Left lung (tissue), 10 donors: ENCODE results near the gene JAM3. TPM values are rescaled to one million over a fixed set of nuclear protein-coding genes. Genes with fewer than 3 reads are reported as not detected.

Experiments used
- ATAC-seq: fragments of 200-7000 bp; cut with Tn5 transposase; one replicate; pipeline ENCODE4 v1.9.1; 2020; ENCODE audit warnings: moderate library complexity
- DNase-seq, 4 donors: peaks; one replicate each; pipeline ENCODE4 v3.0.0-alpha.2; 2013 to 2020
- H3K27ac ChIP-seq, 2 donors: fragments of 200-600 bp; sonication (generic) in 1 of 2; one replicate each; pipeline versions ENCODE4 v1.5.0 to v1.8.0; 2020 to 2021
- H3K27me3 ChIP-seq, 2 donors: fragments of 200-600 bp; sonication (generic) in 1 of 2; one replicate each; pipeline versions ENCODE4 v1.5.0 to v1.8.0; 2020 to 2021
- H3K36me3 ChIP-seq, 2 donors: fragments of 200-600 bp; sonication (generic) in 1 of 2; one replicate each; pipeline versions ENCODE4 v1.5.0 to v1.8.0; 2020 to 2021
- H3K4me1 ChIP-seq, 2 donors: fragments of 200-600 bp; one replicate each; pipeline ENCODE4 v1.8.0; 2021
- H3K4me3 ChIP-seq, 2 donors: fragments of 200-600 bp; sonication (generic) in 1 of 2; one replicate each; pipeline versions ENCODE4 v1.5.0 to v1.8.0; 2020 to 2021; ENCODE audit warnings: mild to moderate bottlenecking in 1 of 2
- H3K9me3 ChIP-seq, 2 donors: fragments of 200-600 bp; sonication (generic) in 1 of 2; one replicate each; pipeline versions ENCODE4 v1.5.0 to v1.8.0; 2020 to 2021
- CTCF ChIP-seq, 2 donors: fragments of 200-600 bp; sonication (generic) in 1 of 2; IDR thresholded peaks; one replicate each; pipeline versions ENCODE4 v1.5.0 to v1.8.0; 2021; ENCODE audit warnings: antibody characterized with exemption in 2 of 2
- intact Hi-C, 2 donors: fragments of 100-400 bp; cut with DNase I; formaldehyde crosslinking; loops; one replicate each; pipeline versions ENCODE4 v1.11.2 to v1.14.2; 2022
- polyA plus RNA-seq, 6 donors: library from polyadenylated mRNA; unstranded; fragments of 120-200 nt; gene quantifications; one replicate each; pipeline ENCODE4 v1.2.1, GENCODE V29; 2013; ENCODE audit not compliant: insufficient read length in 6 of 6
- total RNA-seq, 2 donors: library from RNA; stranded (reverse); fragmentation: NEBNext Ultra II Directional; extraction: Animal tissue kit (Norgen Biotek cat#: 25700); gene quantifications; one replicate each; pipeline ENCODE4 v1.2.1, GENCODE V29; 2021
- donor health status: DM: no; HTN: yes; CAD: no.
- donor health status: DM: no; HTN: no; CAD: no.

Gene JAM3
- total and polyA plus RNA-seq, 8 donors, result 29.4 to 85.4 (median 73.0) TPM

GRCh38 chr11:134144744-134145143, 75.9 kb downstream of the JAM3 start:
- DNase-seq (no peak), ATAC-seq (no peak)
- H3K9me3 ChIP-seq, result no peaks in the 10 kb centered on the region
- H3K27ac ChIP-seq, result no peak overlapping the region
- intact Hi-C loops, result loop anchor here in 1 of 2 donors (10.0 kb wide), 1 partner anchor 220 kb away; no protein-coding TSS in a partner anchor
- TF ChIP-seq CTCF (IDR thresholded peaks at IDR 0.05), result no peak
- no peak overlapping the region for H3K4me3 ChIP-seq
- H3K36me3 ChIP-seq, result peaks cover 0 to 22% of the 10 kb centered on the region in 2 donors
- no peaks in the 10 kb centered on the region for H3K27me3 ChIP-seq
- no peaks in the 10 kb centered on the region for H3K4me1 ChIP-seq

- H3K27ac ChIP-seq, result no peak overlapping the region
- H3K9me3 ChIP-seq, result no peaks in the 10 kb centered on the region
- no peak for TF ChIP-seq CTCF (IDR thresholded peaks at IDR 0.05)
- H3K27me3 ChIP-seq, result no peaks in the 10 kb centered on the region
- intact Hi-C loops, result loop anchor here in 1 of 2 donors (10.0 kb wide), 1 partner anchor 221 kb away; no protein-coding TSS in a partner anchor
- H3K4me1 ChIP-seq, result no peaks in the 10 kb centered on the region
- no peak for ATAC-seq
- no peak overlapping the region for H3K4me3 ChIP-seq
- peaks cover 0 to 32% of the 10 kb centered on the region in 2 donors for H3K36me3 ChIP-seq
- no peak for DNase-seq
These were observed 76.8 kb downstream of the JAM3 start for GRCh38 chr11:134145715-134146114.

GRCh38 chr11:134146598-134146997, 77.7 kb downstream of the JAM3 start:
- no peak for DNase-seq
- H3K27ac ChIP-seq, result no peak overlapping the region
- H3K36me3 ChIP-seq, result peaks cover 0 to 41% of the 10 kb centered on the region in 2 donors
- H3K4me3 ChIP-seq, result no peak overlapping the region
- no peaks in the 10 kb centered on the region for H3K9me3 ChIP-seq
- no peak for ATAC-seq
- intact Hi-C loops, result loop anchor here in 1 of 2 donors (10.0 kb wide), 1 partner anchor 222 kb away; no protein-coding TSS in a partner anchor
- H3K27me3 ChIP-seq, result no peaks in the 10 kb centered on the region
- no peak for TF ChIP-seq CTCF (IDR thresholded peaks at IDR 0.05)
- H3K4me1 ChIP-seq, result no peaks in the 10 kb centered on the region

GRCh38 chr11:134149371-134149770, 80.5 kb downstream of the JAM3 start:
- H3K4me1 ChIP-seq, result no peaks in the 10 kb centered on the region
- no peaks in the 10 kb centered on the region for H3K27me3 ChIP-seq
- H3K9me3 ChIP-seq, result no peaks in the 10 kb centered on the region
- peaks cover 0 to 69% of the 10 kb centered on the region in 2 donors for H3K36me3 ChIP-seq
- ATAC-seq, result no peak
- no peak overlapping the region for H3K27ac ChIP-seq
- no peak overlapping the region for H3K4me3 ChIP-seq
- no peak for DNase-seq
- intact Hi-C loops, result loop anchor here in 1 of 2 donors (10.0 kb wide), 1 partner anchor 225 kb away; no protein-coding TSS in a partner anchor
- TF ChIP-seq CTCF (IDR thresholded peaks at IDR 0.05), result no peak

GRCh38 chr11:134150195-134150903, 81.5 kb downstream of the JAM3 start:
- Histone ChIP-seq H3K27ac (no peak overlapping the region), H3K4me1 (no peaks in the 10 kb centered on the region), H3K4me3 (no peak overlapping the region), H3K36me3 (peaks cover 0 to 78% of the 10 kb centered on the region in 2 donors), H3K9me3 (no peaks in the 10 kb centered on the region), H3K27me3 (no peaks in the 10 kb centered on the region)
- TF ChIP-seq CTCF (IDR thresholded peaks at IDR 0.05), result no peak
- ATAC-seq (no peak), DNase-seq (no peak)
- intact Hi-C loops, result no loop called here
